ENCODE results near the gene CITED4.

Gene CITED4

DNA sequence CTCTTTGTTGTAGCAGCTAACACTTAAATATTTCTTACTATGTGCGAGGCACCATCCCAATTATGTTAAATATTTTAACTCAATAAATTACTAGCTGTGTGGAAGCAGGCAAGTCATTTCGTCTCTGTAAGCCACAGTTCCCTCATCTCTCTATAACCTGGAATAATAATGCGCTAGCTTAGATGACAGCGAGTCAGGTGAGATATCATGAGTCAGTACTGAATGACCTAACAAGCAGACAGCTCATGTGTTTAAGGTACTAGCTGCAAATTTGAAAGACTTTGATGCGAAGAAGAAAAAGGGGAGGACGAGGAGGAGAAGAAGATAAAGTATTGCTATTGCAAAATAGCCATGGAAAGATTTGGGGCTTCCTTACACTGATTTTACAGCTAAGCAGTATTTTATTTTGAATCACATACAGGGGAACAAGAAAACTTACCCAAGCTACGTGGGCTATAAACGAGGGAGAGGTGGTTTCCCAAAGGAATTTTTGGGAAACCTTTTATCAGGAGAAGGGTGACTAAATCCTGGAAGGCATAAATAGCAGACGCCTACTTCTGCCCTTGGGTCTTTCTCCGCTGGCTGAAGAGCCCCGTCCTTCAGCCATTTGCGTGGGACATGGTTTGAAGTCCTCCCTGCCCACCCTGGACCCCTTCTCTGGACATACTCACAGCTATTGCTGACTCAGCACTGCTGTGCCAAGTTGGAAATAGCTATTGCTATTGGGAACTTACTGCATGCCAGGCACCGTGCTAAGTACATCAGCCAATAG, 8.9 kb downstream of the CITED4 start:
- DNase-seq = no peak

DNA sequence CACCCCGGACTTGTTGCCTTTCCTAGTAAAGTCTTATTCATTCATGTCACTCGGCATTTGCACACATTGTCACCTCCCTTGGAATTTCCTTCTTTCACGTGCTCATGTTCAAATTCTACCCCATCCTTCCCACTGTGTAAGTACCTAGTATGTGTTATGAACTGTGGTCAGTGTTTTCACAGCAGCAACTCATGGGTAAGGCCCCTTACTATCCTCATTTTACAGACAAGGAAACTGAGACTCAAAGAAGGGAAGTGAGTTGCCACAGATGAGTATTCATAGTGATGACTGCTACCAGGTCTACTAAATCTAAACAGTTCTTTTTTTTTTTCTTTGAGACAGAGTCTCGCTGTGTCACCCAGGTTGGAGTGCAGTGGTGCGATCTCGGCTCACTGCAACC, 10.5 kb downstream of the CITED4 start:
- DNase-seq = no peak

DNA sequence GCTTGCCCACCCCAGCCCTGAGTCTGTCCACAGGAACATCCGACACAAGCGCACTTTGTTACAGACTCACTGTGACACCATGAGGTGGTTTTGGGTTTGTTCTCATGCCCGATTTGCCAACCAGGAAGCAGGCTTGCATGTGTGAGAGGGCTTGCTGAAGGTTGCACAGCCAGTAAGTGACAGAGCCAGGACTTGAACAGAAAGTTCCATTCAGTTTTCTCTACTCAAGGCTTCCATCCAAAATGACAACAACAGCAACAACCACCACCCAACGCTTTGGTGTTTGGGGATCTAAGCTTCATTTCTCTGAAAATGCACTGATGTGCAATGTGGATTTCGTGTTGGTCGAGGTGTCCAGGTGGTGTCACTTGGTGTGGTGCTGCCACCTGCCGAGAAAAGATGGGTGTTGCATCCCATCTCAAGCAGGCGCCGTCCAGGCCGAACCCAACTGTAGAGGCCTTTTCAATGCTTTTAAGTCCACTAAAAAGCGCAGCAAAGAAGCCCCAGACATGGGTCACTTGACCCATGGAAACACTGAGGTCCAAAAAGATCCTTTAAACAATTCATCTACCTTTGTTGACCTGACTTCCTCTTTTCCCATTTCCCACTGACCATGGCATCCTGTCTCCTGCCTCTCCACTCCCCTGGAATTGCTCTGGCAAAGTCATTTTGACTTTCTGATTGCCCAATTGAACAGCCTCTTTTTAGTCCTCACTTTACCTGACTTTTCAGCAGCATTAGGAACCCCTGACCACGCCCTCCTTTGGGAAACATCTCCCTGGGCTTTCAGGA, 12.2 kb downstream of the CITED4 start:
- DNase-seq = peak; percentile 58

DNA sequence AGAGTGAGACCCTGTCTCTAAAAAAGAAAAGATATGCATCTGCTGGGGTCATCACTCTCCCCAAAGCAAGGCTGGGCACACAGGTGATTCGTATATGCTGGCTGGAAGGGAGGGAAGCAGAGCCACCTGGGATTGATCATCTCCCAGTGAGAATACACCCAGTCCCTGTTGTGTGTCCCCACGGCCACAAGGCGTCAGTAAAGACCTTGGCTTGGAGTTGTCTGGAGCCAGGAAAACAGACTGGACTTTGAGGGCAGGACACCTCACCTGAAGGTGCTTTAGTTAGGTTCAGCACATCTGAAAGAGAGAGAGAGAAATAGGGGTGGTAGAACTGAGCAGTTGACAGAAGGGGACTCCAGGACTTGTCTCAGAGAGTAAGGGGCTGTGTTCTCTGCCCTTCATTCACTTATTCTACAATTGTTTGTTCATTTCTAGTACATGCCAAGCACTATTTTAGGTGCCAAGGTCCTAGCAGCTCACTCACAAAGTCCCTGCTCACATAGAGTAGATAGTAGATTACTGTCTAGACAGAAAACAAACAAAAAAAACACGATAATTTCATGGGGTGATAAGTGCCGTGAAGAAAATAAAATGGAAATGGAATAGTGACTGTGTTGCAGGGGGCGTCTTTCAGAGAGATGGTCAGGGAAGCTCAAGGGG, 13.5 kb downstream of the CITED4 start:
- DNase-seq = peak; percentile 67

DNA sequence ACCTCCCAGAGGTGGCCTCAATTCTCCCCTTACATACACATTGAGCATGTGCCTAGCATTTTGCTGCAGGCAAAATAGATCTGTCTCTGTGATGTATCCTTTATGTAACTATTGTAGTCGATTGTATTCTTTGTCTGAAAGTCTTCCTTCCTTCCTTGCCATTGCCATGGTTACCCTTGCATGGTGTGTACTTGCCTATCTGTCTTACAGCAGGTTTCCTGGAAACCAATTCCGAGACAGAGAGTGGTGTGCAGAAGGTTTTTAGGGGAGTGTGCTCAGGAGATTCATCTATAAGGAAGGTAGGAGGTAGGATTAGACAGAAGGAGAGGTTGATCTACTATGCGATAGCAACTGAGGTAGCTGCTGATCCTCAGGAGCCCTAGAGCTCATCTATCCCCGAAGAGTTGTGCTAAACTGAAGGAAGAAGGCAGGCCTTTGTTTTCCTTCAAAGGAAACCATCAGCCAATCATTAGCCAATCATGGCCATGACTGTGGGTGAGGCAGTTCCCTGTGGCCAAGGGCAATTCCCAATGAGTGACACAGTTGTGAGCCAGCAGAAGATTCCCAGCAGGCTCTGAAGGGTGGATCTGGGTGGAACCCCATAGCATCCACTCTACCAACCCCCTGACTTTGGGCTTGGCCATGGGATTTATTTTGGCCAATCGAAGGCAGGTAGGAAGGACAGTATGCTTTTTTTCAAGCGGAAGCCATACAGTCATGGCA, 15.0 kb downstream of the CITED4 start:
- DNase-seq = peak; percentile 13

DNA sequence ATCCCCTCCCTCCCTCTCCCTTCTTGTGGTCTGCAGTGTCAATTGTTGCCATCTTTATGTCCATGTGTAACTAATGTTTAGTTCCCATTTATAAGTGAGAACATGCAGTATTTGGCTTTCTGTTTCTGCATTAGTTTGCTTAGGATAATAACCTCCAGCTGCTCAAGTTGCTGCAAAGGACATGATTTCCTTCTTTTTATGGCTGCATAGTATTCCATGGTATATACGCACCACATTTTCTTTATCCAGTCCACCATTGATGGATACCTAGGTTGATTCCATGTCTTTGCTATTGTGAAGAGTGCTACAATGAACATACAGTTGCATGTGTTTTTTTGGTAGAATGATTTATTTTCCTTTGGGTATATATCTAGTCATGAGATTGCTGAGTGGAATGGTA, 16.3 kb downstream of the CITED4 start:
- no peak for DNase-seq

DNA sequence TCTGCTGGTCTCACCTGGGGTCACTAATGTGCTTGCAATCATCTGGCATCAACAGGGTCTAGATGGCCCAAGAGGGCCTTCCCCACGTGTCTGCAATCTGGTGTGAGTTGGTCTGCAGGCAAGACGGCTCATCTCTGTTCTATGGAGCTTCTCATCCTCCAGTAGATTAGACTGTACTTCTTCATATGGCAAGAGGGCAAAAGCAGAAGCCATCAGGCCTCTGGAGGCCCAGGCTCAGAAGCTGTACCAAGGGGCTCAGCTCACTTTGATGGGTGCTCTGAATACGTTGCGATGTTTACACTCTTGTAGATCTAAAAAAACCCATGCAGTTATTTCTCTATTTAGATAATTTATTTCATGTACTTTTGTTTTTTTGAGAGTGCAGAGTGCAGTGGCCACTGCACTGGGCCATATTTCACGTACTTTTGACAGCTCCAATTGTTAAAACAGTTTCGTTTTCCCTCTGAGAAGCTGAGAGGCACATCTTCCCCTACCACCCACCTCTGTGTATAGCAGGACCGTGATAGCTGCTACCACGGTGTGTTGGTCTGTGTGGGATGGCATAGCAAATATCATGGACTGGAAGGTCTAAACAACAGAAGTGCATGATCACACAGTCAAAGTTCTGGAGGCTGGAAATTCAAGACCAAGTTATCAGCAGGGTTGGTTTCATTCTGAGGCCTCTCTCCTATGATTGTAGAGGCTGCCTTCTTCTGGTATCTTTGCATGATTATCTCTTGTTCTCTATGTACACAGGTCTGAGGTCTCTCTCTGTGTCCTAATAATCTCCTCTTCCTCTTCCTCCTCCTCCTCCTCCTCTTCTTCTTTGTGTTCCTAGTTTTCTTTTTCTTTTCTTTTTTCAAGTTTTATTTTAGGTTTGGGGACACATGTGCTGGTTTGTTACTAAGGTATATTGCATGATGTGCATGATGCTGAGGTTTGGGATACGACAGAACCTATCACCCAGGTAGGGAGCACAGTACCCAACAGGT, 17.0 kb downstream of the CITED4 start:
- DNase-seq = no peak

DNA sequence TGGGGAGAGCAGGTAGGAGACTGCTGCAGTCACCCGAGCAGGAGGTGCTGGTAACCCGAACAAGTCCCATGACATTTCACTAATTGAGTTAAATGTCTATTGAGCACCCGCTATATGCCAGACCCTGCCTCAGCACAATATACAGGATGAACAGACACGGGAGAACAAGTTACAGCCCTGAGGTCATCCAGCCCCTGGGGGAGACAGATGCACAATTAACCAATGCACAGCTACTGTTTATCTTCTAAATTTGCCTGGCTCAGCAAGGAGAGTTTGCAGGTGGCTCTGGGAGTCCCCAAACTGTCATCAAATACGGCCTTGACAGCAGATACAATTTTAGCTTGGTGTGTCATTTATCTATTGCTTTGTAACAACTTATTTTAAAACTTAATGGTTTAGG, 18.1 kb downstream of the CITED4 start:
- no peak for DNase-seq

DNA sequence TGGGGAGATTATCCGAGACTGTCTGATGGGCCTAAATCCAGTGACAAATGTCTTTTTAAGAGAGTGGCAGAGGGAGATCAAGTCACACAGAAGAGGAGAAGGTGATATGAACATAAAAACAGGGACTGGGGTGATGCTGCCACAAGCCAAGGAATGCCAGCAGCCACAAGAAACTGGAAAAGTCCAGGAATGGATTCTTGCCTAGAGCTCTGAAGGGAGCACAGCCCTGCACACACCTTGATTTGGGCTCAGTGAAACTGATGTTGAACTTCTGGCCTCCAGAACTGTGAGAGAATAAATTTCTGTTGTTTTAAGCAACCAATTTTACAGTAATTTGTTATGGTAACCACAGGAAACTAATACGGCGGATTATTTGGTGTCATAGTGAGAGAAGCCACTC, 19.5 kb downstream of the CITED4 start:
- DNase-seq = no peak

DNA sequence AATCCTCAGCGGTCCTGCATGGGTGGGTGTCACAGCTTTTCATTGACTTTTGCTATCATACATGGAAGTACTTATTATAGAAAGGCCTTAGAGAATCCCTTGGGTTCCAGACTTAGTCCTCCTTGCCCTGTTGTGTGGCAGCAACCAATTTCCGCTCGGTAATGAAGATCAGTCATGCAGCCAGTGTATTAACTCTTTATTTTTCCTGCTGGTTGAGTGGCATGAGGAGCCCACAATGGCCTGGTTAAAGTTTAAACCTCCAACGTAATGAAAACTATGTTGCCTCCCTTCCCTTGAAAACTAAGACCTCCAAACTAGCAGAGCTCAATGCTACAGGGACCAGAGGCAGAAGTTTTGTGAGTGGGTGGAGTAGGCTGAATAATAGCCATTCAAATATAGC, 20.0 kb downstream of the CITED4 start:
- DNase-seq = no peak

DNA sequence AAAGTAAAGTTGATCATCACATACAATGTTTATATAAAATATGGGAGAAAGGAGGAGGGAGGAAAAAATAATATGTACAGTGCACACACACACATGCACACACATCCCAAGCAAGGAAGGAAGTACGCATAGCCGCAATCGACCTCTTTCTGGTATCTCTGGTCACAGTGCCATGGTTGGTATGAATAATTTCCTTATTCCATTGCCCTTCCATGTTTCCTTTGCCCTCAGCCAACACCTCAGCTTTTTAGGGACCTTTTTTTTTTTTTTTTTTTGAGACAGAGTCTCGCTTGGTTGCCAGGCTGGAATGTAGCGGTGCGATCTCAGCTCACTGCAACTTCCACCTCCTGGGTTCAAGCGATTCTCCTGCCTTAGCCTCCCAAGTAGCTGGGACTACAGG, 20.6 kb downstream of the CITED4 start:
- no peak for DNase-seq

DNA sequence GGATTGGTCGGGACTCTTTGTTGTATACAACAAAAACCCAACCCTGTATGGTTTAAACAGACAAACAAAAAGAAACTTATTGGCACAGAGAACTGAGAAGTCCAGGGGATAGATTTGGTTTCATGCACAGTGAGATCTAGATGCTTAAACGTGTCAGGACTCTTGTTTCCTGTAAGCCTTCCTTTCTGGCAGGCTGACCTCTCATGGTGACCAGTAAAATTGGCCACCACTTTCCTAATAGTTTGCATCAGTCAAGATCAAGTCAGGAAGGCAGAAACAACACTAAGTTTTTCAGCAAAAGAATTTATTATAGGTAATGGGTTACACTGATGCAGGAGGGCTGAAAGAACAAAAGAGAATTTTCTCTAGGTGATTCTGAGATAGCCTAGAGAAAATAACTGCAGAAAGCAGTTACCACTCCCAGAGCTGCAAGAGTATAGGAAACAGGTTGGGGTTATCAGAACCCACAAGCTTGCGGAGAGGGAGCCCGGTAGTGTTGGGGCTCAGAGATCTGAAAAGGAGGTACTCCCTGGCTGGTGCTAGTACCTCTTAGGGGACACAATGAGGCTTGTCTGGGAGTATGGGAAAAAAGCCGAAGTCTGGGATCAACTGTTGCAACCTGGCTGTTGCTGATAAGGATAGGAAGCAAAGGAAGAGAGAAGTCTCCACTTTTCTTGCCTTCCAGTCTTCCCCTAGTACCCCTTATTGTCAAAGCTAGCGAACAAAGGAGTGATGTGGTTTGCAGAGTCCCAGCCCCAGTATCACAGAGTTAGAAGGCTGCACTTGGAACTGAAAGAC, 21.4 kb downstream of the CITED4 start:
- no peak for DNase-seq

DNA sequence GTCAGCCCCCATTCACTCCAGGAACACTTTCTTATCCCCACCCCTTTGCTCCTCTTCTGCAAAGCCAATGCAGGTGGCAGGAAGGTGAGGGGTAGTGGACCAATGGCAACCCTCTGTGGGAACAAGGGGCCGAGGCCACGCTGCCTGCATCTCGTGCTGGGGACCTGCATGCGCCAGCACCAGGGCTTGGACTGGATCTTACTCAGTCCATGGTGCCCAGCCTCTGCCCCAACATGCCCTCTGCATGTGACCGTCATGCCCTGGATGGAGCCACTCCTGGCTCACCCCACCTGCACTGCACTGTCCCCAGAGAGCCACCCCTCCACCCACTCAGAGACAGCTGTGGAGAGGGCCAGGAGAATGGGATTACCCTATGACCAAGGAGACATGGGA, 22.2 kb downstream of the CITED4 start:
- DNase-seq = no peak

DNA sequence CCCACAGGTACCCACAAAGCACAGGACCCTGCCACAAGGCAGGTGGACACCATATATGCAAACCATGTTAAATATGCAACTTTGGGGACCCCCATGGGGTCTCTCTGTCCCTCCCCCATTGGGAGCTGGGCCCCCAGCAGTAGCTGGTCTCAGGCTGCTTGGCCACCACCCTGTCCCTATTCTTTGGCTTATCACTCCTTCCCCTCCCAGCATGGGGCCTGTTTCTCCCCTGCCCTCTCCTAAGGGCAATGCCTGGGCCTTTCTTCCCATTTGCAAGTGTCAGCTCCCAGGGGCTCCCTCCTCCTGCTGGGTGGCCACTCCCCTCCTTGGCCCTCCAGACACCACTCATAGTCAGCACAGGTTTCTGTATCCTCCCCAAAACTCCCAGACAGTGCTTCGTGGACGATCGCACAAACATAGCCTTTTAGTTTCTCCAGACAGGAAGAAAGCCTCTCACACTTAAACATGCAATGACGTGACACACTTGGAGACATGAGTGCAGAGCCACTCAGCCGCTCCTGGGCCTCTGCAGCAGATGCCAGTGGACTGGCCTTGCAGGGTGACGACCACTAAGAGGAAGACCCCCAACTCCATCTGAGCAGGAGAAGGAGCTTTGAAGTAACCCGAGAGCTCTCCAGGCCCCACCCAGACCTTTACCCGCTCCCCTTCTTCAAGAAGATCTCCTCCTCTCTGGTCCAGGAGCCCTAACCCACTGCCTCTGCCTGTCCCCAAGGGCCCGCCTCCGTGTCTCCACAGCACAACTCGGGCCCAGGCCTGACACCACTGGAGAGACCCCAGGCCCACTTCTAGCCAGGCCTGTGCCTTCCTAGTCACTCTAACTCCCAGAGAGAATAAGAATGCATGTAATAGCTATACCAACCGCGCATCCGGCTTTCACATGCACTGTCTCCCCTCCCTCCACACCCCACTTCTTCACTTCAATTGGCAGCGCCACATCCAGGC, 22.9 kb downstream of the CITED4 start:
- no peak for DNase-seq

DNA sequence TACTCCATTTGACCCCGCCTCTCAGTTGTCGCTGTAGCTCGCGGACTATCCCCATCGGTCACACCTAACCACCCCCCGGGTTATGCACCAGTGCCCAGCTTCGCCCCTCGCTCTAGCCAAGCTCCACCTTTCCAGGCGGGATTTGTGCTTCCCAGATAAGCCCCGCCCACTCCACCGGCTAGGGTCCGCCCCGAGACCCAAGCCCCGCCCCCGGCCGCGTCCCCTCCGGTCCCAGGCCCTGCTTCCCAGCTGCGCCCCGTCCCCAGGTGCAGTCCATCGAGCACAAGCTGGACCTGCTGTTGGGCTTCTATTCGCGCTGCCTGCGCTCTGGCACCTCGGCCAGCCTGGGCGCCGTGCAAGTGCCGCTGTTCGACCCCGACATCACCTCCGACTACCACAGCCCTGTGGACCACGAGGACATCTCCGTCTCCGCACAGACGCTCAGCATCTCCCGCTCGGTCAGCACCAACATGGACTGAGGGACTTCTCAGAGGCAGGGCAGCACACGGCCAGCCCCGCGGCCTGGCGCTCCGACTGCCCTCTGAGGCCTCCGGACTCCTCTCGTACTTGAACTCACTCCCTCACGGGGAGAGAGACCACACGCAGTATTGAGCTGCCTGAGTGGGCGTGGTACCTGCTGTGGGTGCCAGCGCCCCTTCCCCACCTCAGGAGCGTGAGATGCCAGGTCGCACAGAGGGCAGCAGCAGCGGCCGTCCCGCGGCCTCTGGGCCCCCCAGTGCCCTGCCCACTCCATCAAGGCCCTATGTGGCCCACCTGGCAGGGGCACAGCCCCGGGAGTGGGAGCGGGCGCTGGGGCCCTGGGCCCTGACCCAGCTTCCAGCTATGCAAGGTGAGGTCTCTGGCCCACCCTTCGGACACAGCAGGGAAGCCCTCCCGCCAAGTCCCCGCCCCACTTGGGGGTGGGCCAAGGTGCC, 23.9 kb downstream of the CITED4 start:
- DNase-seq = no peak

DNA sequence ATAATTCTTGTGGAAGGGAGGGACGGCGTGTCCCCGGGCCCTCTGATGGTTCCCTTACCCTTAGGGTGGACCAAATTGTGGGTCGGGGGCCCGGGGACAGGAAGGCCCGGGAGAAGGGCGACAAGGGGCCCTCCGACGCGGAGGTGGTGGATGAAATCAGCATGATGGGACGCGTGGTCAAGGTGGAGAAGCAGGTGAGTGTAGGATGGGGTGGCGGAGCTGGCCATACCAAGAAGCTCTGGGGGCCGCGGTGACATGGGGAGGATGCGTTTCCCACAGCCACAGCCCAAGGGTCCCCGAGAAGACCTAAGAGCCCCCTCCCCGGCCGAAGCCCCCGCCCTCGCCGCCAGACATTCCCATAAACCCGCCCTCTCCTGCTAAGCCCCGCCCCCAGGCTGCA, 24.6 kb downstream of the CITED4 start:
- DNase-seq = no peak

DNA sequence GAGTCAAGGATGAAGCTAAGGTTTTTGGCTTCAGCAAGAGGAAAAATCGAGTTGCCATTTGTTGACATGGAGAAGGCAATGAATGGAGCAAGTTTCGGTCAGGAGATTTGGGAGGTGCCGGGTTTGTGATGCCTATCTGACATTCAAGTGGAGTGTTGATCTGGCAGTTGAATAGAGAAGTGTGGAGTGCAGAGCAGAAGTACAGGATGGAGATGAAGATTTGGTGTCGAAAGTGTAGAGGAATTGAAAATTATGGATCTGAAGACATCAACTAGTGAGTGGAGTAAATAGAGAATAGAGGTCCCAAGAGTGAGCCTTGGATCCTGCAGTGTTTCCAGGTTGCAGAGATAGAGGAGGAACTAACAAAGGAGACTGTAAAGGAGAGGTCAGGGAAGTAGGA, 25.9 kb downstream of the CITED4 start:
- DNase-seq = no peak

DNA sequence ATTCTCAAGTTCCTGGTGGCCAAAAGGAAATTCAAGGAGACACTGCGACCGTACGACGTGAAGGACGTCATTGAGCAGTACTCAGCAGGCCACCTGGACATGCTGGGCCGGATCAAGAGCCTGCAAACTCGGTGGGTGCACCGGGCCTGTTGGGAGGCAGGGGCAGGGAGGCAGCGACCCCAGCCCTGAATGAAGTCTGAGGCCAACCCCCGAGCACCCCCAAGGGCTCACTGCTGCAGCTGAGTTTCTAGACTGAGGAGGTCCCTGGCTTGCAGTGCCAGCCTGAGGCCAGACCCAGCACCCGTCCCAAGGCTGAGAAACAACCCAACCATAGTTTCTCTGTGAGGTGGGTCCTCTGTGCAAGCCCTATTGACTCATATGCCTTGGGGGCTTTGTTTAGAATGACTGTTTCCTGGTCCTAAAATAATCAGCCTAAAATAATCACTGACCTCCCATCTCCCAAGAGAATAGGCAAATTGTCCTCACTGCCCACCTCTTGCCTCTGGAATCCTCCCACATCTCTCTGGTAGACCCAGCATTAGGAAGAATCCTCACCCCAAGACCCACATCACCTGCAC, 27.1 kb downstream of the CITED4 start:
- DNase-seq = no peak
